Activated CD4-positive, alpha-beta T cell treated with anti-CD3 and anti-CD28 coated beads, Interleukin-2, amount 10 ng/mL, durations not matched to agents 7 days and 5 days (primary cell): ENCODE data around the gene ELL2. TPM values are rescaled to one million over a fixed set of nuclear protein-coding genes. Genes with fewer than 3 reads are reported as not detected.
"Not testable (repeated sequence)": the region's sequence is repeated elsewhere in the genome, so short reads cannot be mapped to it uniquely, and the experiment has no call there.

Experiments
- CTCF ChIA-PET: fragments of 350-600 bp; sonication (Branson Sonifier 250); formaldehyde crosslinking; loops from one replicate; lab custom pipeline; 2021; ENCODE audit warnings: antibody characterized with exemption; lab: Charles Lee
- POLR2A ChIA-PET: fragments of 350-600 bp; sonication (Branson Sonifier 250); formaldehyde crosslinking; loops from one replicate; lab custom pipeline; 2021; ENCODE audit warnings: antibody characterized with exemption; lab: Charles Lee
- DNase-seq: peaks from one replicate; pipeline ENCODE4 v3.0.0-alpha.2; 2020
- H3K27ac Mint-ChIP-seq: one replicate; pipeline ENCODE4 v1.8.0; 2021; ENCODE audit warnings: mild to moderate bottlenecking, moderate library complexity, mixed read lengths
- H3K27me3 Mint-ChIP-seq: one replicate; pipeline ENCODE4 v1.8.0; 2021; ENCODE audit warnings: mixed read lengths
- H3K36me3 Mint-ChIP-seq: one replicate; pipeline ENCODE4 v1.8.0; 2021; ENCODE audit warnings: low read depth, mixed read lengths
- H3K4me1 Mint-ChIP-seq: one replicate; pipeline ENCODE4 v1.8.0; 2021; ENCODE audit warnings: mixed read lengths
- H3K4me3 Mint-ChIP-seq: one replicate; pipeline ENCODE4 v1.8.0; 2021; ENCODE audit warnings: mild to moderate bottlenecking, moderate library complexity, mixed read lengths
- H3K9me3 Mint-ChIP-seq: one replicate; pipeline ENCODE4 v1.8.0; 2021; ENCODE audit warnings: mixed read lengths
- total RNA-seq, 2 experiments: library from RNA; stranded (reverse); gene quantifications; one replicate each; pipeline ENCODE4 v1.2.3, GENCODE V29; 2021

The ELL2 gene
- total RNA-seq, 2 experiments from 2014 or later: 12.5 to 14.7 TPM

DNA sequence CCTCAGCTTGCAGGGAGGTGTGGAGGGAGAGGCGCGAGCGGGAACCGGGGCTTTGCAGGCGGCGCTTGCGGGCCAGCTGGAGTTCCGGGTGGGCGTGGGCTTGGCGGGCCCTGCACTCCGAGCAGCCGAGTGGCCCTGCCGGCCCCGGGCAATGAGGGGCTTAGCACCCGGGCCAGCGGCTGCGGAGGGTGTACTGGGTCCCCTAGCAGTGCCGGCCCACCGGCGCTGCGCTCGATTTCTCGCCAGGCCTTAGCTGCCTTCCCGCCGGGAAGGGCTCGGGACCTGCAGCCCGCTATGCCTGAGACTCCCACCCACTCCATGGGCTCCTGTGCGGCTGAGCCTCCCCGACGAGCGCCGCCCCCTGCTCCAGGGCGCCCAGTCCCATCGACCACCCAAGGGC is 110.5 kb downstream of the ELL2 start:
- H3K4me3 Mint-ChIP-seq, H3K9me3 Mint-ChIP-seq, H3K36me3 Mint-ChIP-seq, H3K4me1 Mint-ChIP-seq, POLR2A ChIA-PET, DNase-seq, H3K27ac Mint-ChIP-seq: not testable (repeated sequence)
- CTCF ChIA-PET: interaction anchor here (0.8 to 3.9 kb wide), 4 partner anchors 21 to 485 kb away, joined by 3 to 26 read pairs (median 6); no protein-coding TSS in a partner anchor
- H3K27me3 Mint-ChIP-seq: peaks cover 12% of the 10 kb centered on the region

DNA sequence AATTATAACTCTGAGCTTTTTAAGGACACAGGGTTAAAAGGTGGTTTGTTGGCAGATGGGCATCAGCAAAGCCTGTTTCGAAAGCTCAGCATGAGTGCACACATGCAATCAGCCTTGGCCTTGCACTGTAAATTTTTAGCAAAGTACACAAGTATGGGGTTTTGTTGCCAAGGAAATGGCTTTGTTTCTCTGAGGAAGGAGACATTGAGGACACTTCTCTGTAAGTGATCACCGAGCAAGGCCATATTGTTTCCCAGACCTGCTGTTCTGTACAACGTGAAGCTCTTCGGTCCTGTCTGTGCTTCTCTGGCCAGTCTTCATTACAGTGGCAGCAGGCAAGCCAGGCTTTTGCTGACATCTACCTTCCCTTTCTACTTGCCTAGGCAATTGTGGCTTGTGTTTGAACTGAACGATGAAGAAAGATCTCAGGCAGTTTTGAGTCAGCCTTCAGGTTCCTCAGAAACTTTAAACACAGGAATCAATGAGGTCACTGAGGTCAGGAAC is 111.2 kb downstream of the ELL2 start:
- Mint-ChIP-seq H3K27me3 (peaks cover 12% of the 10 kb centered on the region), H3K4me3 (no peak overlapping the region), H3K36me3 (no peaks in the 10 kb centered on the region), H3K4me1 (peaks cover 8% of the 10 kb centered on the region), H3K27ac (no peak overlapping the region), H3K9me3 (no peaks in the 10 kb centered on the region)
- POLR2A ChIA-PET: no interaction called here
- CTCF ChIA-PET: interaction anchor here (0.8 to 3.9 kb wide), 6 partner anchors 8 to 218 kb away, joined by 4 to 26 read pairs (median 4); no protein-coding TSS in a partner anchor
- no peak for DNase-seq

DNA sequence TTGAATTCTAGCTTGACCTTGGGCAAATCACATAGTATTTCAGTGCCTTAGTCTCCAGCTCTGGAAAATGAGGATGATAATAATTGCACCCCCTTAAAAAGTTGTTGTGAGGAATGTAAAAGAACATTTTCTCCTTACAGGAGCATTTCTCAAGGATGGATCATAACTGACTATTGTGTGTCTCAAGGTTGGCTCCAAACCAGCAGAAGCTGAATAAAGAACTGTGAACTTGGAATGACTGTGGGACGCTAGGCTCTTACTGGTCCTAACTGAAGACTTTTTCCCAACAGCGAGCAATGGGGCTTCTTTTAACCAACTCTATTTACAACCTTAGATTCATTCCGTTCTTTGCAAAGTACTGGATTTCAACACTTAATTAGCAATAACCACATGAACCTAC is 113.0 kb downstream of the ELL2 start:
- H3K4me3 Mint-ChIP-seq: no peak overlapping the region
- no peak overlapping the region for H3K27ac Mint-ChIP-seq
- H3K9me3 Mint-ChIP-seq: no peaks in the 10 kb centered on the region
- H3K27me3 Mint-ChIP-seq: peaks cover 12% of the 10 kb centered on the region
- H3K36me3 Mint-ChIP-seq: no peaks in the 10 kb centered on the region
- ChIA-PET CTCF (interaction anchor here (1.2 to 3.9 kb wide), 8 partner anchors 9 to 198 kb away, joined by 3 to 26 read pairs (median 4); no protein-coding TSS in a partner anchor), POLR2A (no interaction called here)
- no peak for DNase-seq
- H3K4me1 Mint-ChIP-seq: peaks cover 11% of the 10 kb centered on the region

DNA sequence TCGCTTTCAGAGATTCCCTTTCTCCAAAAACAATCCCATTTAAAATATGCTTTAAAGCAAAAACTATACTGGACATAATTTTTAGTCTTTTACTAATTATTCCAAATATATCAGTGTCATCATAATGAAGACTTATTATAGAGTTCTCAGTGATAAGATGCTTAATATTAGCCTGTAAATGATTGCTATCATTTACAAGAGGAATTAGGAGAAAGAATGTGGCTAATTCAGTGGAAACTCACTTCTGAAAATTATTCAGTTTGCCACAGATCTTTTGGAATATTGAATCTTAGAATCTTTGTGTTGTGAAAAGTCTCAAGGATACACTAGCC is 114.4 kb downstream of the ELL2 start:
- Mint-ChIP-seq H3K9me3 (no peaks in the 10 kb centered on the region), H3K4me1 (peaks cover 24% of the 10 kb centered on the region), H3K27ac (no peak overlapping the region), H3K27me3 (peaks cover 12% of the 10 kb centered on the region), H3K36me3 (no peaks in the 10 kb centered on the region), H3K4me3 (no peak overlapping the region)
- POLR2A ChIA-PET: no interaction called here
- CTCF ChIA-PET: interaction anchor here (1.0 to 3.9 kb wide), 6 partner anchors 9 to 183 kb away, joined by 3 to 26 read pairs (median 6); no protein-coding TSS in a partner anchor
- DNase-seq: no peak

DNA sequence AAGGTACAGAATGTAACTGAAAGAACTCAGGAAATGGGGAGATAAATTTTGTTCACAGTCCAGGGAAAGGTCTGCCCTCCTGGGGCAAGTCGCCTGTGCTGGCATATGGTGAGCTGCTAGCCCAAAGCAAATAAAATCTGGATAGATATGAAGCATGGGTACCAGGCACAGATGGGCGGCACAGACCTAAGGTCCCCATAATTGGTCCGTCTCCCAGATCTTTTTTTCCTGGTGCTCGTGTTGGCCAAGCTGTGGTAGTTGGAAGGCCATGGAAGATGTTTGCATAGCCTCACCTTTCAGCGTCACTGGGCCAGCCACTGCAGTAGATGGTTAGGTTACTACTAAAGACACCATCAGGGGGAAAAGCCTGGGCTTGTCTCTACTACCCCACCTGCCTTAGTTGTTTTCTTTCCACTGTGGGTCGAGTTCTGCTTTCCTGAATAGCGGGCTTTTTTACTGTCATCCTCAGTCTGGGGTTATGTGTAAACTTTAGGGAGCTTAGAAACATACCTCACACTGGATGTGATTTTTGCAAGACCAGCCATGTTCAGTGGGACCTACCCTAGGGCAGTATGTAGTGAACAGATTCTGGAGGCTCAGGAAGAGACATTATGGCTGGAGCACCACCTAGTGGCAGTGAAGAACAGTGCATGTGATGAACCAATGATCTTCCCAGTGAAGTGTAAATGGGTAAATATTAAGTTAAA is 114.9 kb downstream of the ELL2 start:
- DNase-seq: peak; percentile 74
- H3K9me3 Mint-ChIP-seq: no peaks in the 10 kb centered on the region
- POLR2A ChIA-PET: no interaction called here
- no peak overlapping the region for H3K4me3 Mint-ChIP-seq
- CTCF ChIA-PET: interaction anchor here (0.7 to 1.5 kb wide), 8 partner anchors 8 to 374 kb away, joined by 3 to 9 read pairs (median 3); no protein-coding TSS in a partner anchor
- H3K27me3 Mint-ChIP-seq: peaks cover 12% of the 10 kb centered on the region
- H3K36me3 Mint-ChIP-seq: no peaks in the 10 kb centered on the region
- peaks cover 24% of the 10 kb centered on the region for H3K4me1 Mint-ChIP-seq
- no peak overlapping the region for H3K27ac Mint-ChIP-seq

DNA sequence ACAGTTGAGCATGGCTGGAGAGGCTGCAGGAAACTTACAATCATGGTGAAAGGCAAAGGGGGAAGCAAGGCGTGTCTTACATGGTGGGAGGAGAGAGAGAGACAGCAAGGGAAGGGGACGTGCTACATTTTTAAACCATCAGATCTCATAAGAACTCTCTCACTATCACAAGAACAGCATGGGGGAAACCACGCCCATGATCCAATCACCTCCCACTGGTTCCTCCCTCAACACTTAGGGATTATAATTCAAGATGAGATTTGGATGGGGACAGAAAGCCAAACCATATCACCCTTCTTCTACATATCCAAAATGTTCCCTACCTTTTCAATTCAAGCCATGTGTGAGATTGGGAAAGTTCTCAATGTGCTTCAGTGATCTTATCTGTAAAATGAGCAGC is 116.3 kb downstream of the ELL2 start:
- Mint-ChIP-seq H3K9me3 (no peaks in the 10 kb centered on the region), H3K36me3 (no peaks in the 10 kb centered on the region), H3K4me1 (peaks cover 24% of the 10 kb centered on the region), H3K27ac (no peak overlapping the region), H3K27me3 (peaks cover 12% of the 10 kb centered on the region), H3K4me3 (no peak overlapping the region)
- CTCF ChIA-PET: interaction anchor here (1.5 kb wide), 1 partner anchor 64 kb away, joined by 9 read pairs; no protein-coding TSS in a partner anchor
- POLR2A ChIA-PET: no interaction called here
- DNase-seq: no peak

DNA sequence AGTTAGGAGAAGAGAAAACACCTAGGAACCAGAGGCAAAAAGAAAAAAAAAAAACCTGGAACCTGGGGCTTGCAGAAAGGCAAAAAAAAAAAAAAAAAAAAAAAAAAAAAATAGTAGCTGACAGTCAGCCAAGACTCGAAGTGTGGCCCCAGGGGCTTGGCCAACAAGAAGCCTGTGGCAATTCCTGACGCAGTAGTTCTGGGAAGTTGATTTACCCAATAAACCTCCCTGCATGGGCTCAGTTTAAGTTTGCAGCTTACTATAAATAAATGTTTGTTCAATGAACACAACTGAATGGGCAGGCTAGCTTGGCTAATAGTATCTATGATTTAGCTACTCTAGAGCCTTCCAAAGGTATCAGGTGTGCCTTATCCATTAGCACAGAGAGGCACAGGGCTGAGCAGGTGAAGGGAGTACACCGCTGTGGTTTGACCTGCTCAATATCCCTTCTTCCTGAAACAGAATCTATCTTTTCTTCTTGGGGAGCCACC is 117.9 kb downstream of the ELL2 start:
- DNase-seq: no peak
- no peak overlapping the region for H3K4me3 Mint-ChIP-seq
- peaks cover 10% of the 10 kb centered on the region for H3K27me3 Mint-ChIP-seq
- ChIA-PET CTCF (interaction anchor here (0.6 to 2.3 kb wide), 8 partner anchors 9 to 73 kb away, joined by 3 to 12 read pairs (median 3); partner anchors contain the start of gene GLRX), POLR2A (no interaction called here)
- no peaks in the 10 kb centered on the region for H3K36me3 Mint-ChIP-seq
- peaks cover 24% of the 10 kb centered on the region for H3K4me1 Mint-ChIP-seq
- no peaks in the 10 kb centered on the region for H3K9me3 Mint-ChIP-seq
- H3K27ac Mint-ChIP-seq: peak overlapping the region; percentile 64

DNA sequence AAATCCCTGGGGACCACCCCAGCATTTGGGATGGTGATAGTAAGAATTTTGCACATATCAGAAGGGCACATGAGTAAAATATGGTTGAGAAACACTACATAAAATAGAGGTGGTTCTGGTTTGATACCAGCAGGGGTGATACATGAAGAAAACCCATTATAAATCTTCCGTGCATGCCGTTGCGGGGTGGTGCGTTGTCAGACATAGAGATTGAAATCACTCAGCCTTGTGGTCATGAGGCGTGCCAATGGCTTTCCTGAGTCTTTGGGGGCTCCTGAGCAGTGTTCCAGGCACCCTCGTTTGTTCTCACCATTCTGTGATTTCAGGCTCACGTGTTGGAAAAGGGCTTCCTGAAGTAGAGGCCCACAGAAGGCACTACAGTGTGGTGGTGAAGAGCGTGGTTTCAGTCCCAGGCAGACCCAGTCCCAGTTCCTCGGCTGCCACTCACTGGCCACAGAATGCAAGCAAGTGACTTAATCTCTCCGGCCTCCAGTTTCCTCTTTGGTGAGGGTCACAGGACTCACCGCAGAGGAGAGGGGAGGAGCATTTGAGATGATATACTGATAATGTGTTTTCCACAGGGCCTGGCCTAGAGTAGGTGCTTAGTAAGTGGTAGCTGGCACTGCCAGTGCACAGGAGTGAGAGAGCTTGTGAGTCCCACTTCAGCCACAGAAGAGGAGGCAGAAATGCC is 118.7 kb downstream of the ELL2 start:
- H3K27me3 Mint-ChIP-seq: peaks cover 8% of the 10 kb centered on the region
- ChIA-PET CTCF (interaction anchor here (0.7 to 2.3 kb wide), 7 partner anchors 11 to 72 kb away, joined by 3 to 12 read pairs (median 3); partner anchors contain the start of gene GLRX), POLR2A (no interaction called here)
- peak; percentile 72 for DNase-seq
- peaks cover 24% of the 10 kb centered on the region for H3K4me1 Mint-ChIP-seq
- no peak overlapping the region for H3K4me3 Mint-ChIP-seq
- H3K27ac Mint-ChIP-seq: peak overlapping the region; percentile 64
- H3K9me3 Mint-ChIP-seq: no peaks in the 10 kb centered on the region
- H3K36me3 Mint-ChIP-seq: no peaks in the 10 kb centered on the region

DNA sequence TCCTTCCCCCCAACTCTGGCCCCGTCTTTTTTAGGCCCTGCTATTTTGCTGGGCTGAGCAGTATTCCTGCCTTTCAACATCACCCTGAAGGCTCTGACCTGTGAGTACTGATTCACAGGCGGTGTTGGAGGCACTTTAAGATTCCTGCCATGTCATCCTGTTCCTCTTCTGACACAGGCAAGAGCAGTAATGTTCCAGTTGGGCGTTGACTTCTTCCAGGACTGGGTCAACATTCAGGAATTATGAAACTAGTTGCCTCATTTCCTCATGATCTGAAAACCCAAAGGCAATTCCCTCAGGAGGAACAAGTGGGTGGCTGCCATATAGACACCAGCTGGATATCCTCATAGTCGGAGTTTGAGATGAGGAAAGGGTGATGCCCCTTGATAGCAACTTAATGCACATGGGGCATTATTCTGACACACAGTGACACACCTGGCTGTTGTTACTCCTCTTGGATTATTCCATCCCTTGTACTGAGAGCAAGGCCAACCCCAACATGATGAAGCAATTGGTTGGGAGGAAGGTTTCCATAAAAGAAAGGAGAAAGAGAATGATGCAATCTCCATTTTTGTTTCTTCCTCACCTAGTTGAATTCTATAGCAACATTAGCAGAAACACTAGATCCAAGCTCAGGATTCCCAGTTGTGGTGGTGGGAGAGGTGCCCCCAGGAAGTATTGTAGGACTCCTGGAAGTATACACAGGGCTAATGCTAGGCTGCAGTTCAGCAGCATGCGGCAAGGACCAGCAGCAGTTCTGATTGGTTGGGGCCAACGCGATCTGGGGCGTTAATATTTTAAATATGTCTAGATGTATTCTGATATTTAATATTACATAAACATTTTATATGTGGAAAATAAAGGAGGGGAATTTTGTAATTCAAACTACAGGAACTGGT is 119.5 kb downstream of the ELL2 start:
- POLR2A ChIA-PET: no interaction called here
- H3K4me3 Mint-ChIP-seq: no peak overlapping the region
- CTCF ChIA-PET: interaction anchor here (0.8 to 5.1 kb wide), 2 partner anchors 59 to 61 kb away, joined by 3 to 28 read pairs; no protein-coding TSS in a partner anchor
- H3K36me3 Mint-ChIP-seq: no peaks in the 10 kb centered on the region
- no peaks in the 10 kb centered on the region for H3K27me3 Mint-ChIP-seq
- H3K27ac Mint-ChIP-seq: peak overlapping the region; percentile 38
- H3K9me3 Mint-ChIP-seq: no peaks in the 10 kb centered on the region
- no peak for DNase-seq
- H3K4me1 Mint-ChIP-seq: peaks cover 30% of the 10 kb centered on the region

DNA sequence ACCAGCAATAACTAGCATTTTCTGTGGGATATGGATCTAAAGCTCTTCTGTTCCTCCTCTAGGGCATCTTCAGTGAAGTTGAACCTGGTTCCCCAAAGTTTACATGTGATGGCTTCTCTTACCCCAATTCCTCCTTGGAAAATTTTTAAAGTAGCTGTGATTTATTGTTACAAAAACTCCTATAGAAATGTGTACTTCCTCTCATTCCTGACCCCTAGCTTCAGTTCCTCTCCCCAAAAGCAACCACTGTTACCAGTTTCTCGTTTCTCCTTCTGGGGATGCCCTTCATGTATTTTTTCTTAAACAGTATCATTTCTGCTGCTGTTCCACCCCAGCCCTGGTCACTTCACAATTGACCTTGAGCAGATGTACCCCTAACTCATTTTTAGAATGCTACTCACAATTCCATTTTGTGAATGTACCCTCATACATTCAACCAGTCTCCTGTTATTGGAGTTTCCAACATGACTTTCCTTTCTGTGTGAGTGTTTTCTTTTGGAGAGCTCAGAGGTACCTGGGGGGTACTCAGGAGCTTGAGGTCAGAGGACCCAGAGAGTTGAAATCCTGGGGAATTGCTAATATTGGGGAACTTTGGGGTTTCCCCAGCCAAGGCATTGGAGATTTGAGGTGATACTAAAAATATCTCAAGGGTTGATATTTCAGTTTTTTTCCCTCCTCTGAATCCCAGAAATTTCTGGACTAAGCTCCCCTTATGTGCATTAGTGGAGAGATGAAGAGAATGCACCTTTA is 120.5 kb downstream of the ELL2 start:
- H3K27me3 Mint-ChIP-seq: no peaks in the 10 kb centered on the region
- ChIA-PET CTCF (interaction anchor here (0.8 to 5.1 kb wide), 5 partner anchors 9 to 60 kb away, joined by 3 to 28 read pairs (median 3); no protein-coding TSS in a partner anchor), POLR2A (no interaction called here)
- no peak for DNase-seq
- no peak overlapping the region for H3K27ac Mint-ChIP-seq
- H3K36me3 Mint-ChIP-seq: no peaks in the 10 kb centered on the region
- peaks cover 31% of the 10 kb centered on the region for H3K4me1 Mint-ChIP-seq
- H3K4me3 Mint-ChIP-seq: no peak overlapping the region
- H3K9me3 Mint-ChIP-seq: no peaks in the 10 kb centered on the region

DNA sequence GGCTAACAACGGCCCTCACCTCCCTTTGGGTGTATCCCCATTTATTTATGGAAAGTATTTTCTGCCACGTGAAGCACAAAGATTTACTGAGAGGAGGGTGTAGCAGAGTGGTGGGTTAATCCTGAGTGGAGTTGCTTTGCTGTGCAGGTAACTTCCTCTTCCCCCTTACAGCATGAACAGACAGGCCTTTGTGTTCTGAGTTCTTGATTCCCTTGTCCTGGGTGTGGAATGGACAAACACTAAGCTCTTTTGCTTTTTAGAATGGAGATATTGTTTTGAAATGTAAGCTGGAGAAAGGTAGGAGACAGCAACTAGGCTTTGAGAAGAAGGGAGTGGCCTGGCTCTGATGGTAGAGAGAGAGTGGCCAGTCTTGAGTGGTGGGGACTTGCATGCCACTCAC is 122.0 kb downstream of the ELL2 start:
- Mint-ChIP-seq H3K27me3 (no peaks in the 10 kb centered on the region), H3K36me3 (no peaks in the 10 kb centered on the region), H3K4me1 (peaks cover 35% of the 10 kb centered on the region), H3K27ac (no peak overlapping the region), H3K4me3 (no peak overlapping the region), H3K9me3 (no peaks in the 10 kb centered on the region)
- no peak for DNase-seq
- CTCF ChIA-PET: interaction anchor here (0.5 to 5.1 kb wide), 7 partner anchors 9 to 222 kb away, joined by 3 to 28 read pairs (median 4); no protein-coding TSS in a partner anchor
- POLR2A ChIA-PET: no interaction called here
